ENCODE measurements around the gene SRMS.
"Not testable (repeated sequence)": the region's sequence is repeated elsewhere in the genome, so short reads cannot be mapped to it uniquely, and the experiment has no call there.

The SRMS gene

DNA sequence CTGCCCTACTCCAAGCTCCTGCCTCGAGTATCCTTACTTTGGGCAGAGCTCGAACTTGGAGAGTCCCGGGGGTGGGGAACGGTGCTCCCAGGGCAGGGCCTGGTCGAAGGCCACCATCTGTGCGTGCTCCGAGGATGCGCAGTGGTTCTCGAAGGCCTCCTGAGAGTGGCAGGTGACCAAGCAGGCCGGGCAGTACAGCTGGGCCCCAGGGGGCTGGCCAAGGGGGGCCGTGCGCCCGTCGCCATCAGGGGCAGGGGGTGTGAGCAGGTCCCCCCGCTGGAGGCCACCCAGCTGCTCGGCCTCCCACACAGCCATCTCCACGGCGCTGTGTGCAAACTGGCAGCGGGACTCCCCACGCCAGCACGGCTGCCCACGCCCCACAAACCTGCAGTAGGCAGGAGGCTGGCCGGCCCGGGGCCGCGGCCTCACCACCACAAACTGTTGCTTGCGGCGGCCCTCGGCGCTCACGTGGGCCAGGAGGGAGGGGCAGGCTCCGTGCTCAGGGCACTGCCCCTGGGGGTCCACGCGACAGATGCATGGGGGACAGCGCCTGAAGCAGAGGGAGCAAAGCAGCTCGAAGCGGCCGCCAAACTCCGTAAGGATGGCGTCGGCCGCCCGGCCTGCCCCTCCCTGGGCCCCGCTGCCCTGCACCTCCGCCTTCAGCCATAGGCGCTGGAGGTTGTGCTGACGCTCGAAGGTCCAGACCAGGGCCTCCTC lies 24.7 kb upstream of the SRMS start:
- H3K9ac ChIP-seq = no peak overlapping the region
- H3K27me3 ChIP-seq (ENCODE audit: control insufficient read depth, insufficient read depth, low read length) = no peaks in the 10 kb centered on the region
- H3K4me1 ChIP-seq = no peaks in the 10 kb centered on the region
- no peaks in the 10 kb centered on the region for H3K36me3 ChIP-seq (ENCODE audit: control insufficient read depth, insufficient read depth, low read length)
- no peak overlapping the region for H3K4me3 ChIP-seq (ENCODE audit: low read depth, low read length)
- no peaks in the 10 kb centered on the region for H3K79me2 ChIP-seq
- TF ChIP-seq, protein P1, sequence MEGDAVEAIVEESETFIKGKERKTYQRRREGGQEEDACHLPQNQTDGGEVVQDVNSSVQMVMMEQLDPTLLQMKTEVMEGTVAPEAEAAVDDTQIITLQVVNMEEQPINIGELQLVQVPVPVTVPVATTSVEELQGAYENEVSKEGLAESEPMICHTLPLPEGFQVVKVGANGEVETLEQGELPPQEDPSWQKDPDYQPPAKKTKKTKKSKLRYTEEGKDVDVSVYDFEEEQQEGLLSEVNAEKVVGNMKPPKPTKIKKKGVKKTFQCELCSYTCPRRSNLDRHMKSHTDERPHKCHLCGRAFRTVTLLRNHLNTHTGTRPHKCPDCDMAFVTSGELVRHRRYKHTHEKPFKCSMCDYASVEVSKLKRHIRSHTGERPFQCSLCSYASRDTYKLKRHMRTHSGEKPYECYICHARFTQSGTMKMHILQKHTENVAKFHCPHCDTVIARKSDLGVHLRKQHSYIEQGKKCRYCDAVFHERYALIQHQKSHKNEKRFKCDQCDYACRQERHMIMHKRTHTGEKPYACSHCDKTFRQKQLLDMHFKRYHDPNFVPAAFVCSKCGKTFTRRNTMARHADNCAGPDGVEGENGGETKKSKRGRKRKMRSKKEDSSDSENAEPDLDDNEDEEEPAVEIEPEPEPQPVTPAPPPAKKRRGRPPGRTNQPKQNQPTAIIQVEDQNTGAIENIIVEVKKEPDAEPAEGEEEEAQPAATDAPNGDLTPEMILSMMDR (IDR thresholded peaks at IDR 0.05) = no peak
- no peak overlapping the region for H3K27ac ChIP-seq
- no peak overlapping the region for H2AFZ ChIP-seq
- H3K9me3 ChIP-seq (ENCODE audit: control insufficient read depth, low read length) = no peaks in the 10 kb centered on the region
- no peak overlapping the region for H3K4me2 ChIP-seq (ENCODE audit: low read length)

DNA sequence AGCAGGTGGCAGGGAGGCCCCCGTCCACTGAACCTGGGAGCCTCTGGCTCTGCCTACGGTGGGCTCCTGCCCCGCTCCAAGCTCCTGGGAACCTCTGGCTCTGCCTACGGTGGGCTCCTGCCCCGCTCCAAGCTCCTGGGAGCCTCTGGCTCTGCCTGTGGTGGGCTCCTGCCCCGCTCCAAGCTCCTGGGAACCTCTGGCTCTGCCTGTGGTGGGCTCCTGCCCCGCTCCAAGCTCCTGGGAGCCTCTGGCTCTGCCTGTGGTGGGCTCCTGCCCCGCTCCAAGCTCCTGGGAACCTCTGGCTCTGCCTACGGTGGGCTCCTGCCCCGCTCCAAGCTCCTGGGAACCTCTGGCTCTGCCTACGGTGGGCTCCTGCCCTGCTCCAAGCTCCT lies 23.5 kb upstream of the SRMS start:
- not testable (repeated sequence) for H3K9me3 ChIP-seq (ENCODE audit: control insufficient read depth, low read length); H3K27me3 ChIP-seq (ENCODE audit: control insufficient read depth, insufficient read depth, low read length); H2AFZ ChIP-seq; H3K27ac ChIP-seq; H3K4me3 ChIP-seq (ENCODE audit: low read depth, low read length); H3K4me2 ChIP-seq (ENCODE audit: low read length); H3K79me2 ChIP-seq; H3K4me1 ChIP-seq; H3K36me3 ChIP-seq (ENCODE audit: control insufficient read depth, insufficient read depth, low read length); H3K9ac ChIP-seq

DNA sequence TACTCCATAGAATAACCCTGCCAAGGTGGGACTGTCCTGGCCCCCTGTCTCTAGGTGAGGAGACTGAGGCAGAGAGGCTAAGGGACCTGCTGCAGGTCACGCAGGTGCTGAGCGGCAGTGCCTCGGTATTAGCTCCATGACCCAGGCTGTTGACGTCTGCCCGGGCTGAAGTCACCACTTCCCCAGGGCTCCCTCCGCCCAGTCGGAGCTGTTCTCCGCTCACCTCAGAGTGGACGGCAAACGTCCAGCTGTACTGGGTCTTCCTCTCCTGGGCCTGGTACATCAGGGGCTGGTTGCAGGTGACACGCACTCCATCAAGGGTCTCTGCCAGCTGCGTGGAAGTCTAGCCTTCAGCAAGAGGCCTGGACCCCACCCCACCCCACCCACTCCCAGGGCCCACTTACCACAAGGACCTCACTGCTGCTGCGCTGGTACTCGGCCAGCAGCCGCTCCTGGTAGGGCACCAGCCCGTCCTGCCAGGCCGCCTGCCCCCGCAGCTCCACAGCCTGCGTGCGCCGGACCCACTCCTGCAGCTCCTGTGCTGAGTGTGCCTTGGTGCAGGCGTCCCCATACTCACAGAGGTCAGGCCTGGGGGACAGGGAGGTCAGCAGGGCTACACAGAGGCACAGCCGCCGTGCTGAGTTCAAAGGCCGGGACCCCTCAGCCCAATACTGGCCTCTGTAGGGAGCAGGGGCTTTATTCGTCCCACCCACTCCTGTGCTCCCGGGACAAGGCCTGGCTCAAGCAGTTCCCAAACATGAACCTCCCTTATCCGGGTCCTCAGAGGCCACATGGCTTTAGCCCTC lies 22.9 kb upstream of the SRMS start:
- TF ChIP-seq, protein P1 (IDR thresholded peaks at IDR 0.05) = no peak
- H3K36me3 ChIP-seq (ENCODE audit: control insufficient read depth, insufficient read depth, low read length) = no peaks in the 10 kb centered on the region

DNA sequence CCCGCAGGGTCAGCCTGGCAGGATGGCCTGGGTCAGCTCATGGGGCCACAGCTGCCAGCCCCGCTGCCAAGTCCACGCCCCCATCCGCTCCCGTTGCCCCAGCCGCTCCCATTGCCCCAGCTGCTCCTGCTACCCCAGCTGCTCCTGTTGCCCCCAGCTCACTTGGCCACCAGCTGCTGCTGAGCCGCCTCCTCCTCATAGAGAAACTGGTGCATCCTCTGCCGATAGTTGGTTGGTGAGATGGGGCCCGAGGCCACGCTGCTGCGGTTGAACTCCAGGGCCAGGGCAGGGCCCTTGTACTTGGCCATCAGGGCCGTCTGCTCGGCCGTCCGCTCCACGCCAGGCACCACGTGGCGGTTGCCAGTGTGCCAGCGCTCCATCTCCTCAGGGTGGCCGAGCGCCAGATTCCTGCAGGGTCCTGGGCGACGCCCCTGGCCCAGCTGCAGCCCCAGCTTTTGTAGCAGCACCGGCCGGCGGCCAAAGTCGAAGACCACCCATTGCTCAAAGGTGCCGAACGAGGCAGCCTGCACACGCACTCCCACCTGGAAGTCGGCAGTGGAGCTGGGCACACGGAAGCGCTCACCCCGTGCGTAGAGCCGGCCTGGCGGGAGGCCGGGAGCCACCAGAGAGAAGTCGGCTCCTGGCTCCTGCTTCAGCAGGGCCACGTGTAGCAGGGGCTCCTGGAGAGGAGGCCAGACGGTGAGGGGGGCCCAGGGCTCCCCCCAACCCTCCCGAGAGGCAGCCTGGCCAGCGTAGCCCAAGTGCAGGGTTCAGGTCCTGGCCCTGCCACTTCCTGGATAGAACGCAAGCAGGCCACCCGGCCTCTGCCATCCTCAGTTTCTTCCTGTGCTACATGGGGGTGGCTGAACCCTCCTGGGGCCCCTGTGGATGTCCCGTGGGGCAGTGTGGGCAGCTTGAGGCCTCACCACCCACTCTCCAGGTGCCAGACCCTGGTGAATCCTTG lies 21.7 kb upstream of the SRMS start:
- H3K36me3 ChIP-seq (ENCODE audit: control insufficient read depth, insufficient read depth, low read length) = no peaks in the 10 kb centered on the region
- H3K4me1 ChIP-seq = no peaks in the 10 kb centered on the region
- no peaks in the 10 kb centered on the region for H3K27me3 ChIP-seq (ENCODE audit: control insufficient read depth, insufficient read depth, low read length)
- no peaks in the 10 kb centered on the region for H3K9me3 ChIP-seq (ENCODE audit: control insufficient read depth, low read length)
- H2AFZ ChIP-seq = no peak overlapping the region
- TF ChIP-seq, protein P1 (IDR thresholded peaks at IDR 0.05) = no peak
- H3K4me3 ChIP-seq (ENCODE audit: low read depth, low read length) = no peak overlapping the region
- no peak overlapping the region for H3K9ac ChIP-seq
- H3K4me2 ChIP-seq (ENCODE audit: low read length) = no peak overlapping the region
- no peaks in the 10 kb centered on the region for H3K79me2 ChIP-seq
- H3K27ac ChIP-seq = no peak overlapping the region

More for the DNA sequence above, 22.9 kb upstream of the SRMS start:
- no peak overlapping the region for H3K27ac ChIP-seq
- H2AFZ ChIP-seq = no peak overlapping the region
- H3K27me3 ChIP-seq (ENCODE audit: control insufficient read depth, insufficient read depth, low read length) = no peaks in the 10 kb centered on the region
- H3K4me2 ChIP-seq (ENCODE audit: low read length) = no peak overlapping the region
- H3K4me3 ChIP-seq (ENCODE audit: low read depth, low read length) = no peak overlapping the region
- no peaks in the 10 kb centered on the region for H3K79me2 ChIP-seq
- no peak overlapping the region for H3K9ac ChIP-seq
- H3K4me1 ChIP-seq = no peaks in the 10 kb centered on the region
- no peaks in the 10 kb centered on the region for H3K9me3 ChIP-seq (ENCODE audit: control insufficient read depth, low read length)
